ENCODE data around the gene RSPO1.

DNA sequence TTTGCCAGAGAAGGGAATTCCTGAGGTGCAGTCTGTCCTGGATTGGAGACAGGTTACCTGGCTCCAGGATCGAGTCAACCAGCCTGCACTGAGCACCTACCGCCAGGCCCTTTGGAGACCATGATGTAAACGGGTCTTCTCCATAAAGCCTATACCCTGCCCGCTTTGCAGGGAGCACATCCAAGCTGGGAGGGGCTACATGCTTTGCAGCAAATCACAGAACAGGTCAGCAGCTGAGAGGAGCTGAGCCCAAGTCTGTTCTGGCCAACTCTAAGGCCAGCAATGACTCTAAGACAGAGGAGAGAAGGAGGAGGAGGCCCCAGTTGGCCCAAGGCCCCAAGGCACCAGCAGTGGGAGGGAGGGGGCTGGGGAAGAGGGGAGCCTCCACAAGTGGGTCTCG is 15.5 kb upstream of the RSPO1 start:
- no peak for TF ChIP-seq CTCF (conservative IDR thresholded peaks at IDR 0.05; ENCODE audit: low read depth, low read length)
- TF ChIP-seq POLR2A (IDR thresholded peaks at IDR 0.05; ENCODE audit: low read depth, low read length): no peak
- TF ChIP-seq RAD21 (IDR thresholded peaks at IDR 0.05; ENCODE audit: low read length): no peak
- TF ChIP-seq RCOR1 (IDR thresholded peaks at IDR 0.05; ENCODE audit: insufficient replicate concordance, low read length): no peak
- no peak for TF ChIP-seq BHLHE40 (IDR thresholded peaks at IDR 0.05; ENCODE audit: low read depth, low read length)
- no peak for TF ChIP-seq CEBPB (IDR thresholded peaks at IDR 0.05; ENCODE audit: low read depth, low read length)

Measured in IMR-90 (cell line).